WTC11 (cell line): ENCODE measurements around the gene BCAS1.

ENCODE experiments used
- CREB1 ChIP-seq: sonication (generic); formaldehyde crosslinking; IDR thresholded peaks from 2 replicates; pipeline ENCODE4 v1.8.0; 2023; ENCODE audit warnings: mild to moderate bottlenecking, missing genetic modification reagents
- CREM ChIP-seq: sonication (generic); formaldehyde crosslinking; IDR thresholded peaks from 2 replicates; pipeline ENCODE4 v1.8.1; 2022; ENCODE audit warnings: mild to moderate bottlenecking, missing genetic modification reagents, moderate library complexity
- ELF4 ChIP-seq: sonication (generic); formaldehyde crosslinking; IDR thresholded peaks from 2 replicates; pipeline ENCODE4 v1.8.1; 2022; ENCODE audit warnings: low read depth, mild to moderate bottlenecking, moderate library complexity, missing genetic modification reagents
- FOXP1 ChIP-seq: sonication (generic); formaldehyde crosslinking; IDR thresholded peaks from 2 replicates; pipeline ENCODE4 v1.8.0; 2022; ENCODE audit warnings: missing genetic modification reagents, mild to moderate bottlenecking, moderate library complexity, borderline replicate concordance
- SP1 ChIP-seq: sonication (generic); formaldehyde crosslinking; conservative IDR thresholded peaks from 2 replicates; pipeline ENCODE4 v1.8.1; 2022; ENCODE audit warnings: missing genetic modification reagents
- TP53 ChIP-seq: sonication (generic); formaldehyde crosslinking; IDR thresholded peaks from 2 replicates; pipeline ENCODE4 v1.8.1; 2023; ENCODE audit warnings: mild to moderate bottlenecking, missing genetic modification reagents
- TF ChIP-seq, protein P1 (sequence below): sonication (generic); formaldehyde crosslinking; IDR thresholded peaks from 2 replicates; pipeline ENCODE4 v1.8.1; 2023; ENCODE audit warnings: mild to moderate bottlenecking, moderate library complexity, missing genetic modification reagents
- TF ChIP-seq, protein P2 (sequence below): sonication (generic); formaldehyde crosslinking; IDR thresholded peaks from 2 replicates; pipeline ENCODE4 v1.8.0; 2022; ENCODE audit warnings: mild to moderate bottlenecking, missing genetic modification reagents
- TF ChIP-seq, protein P3 (sequence below): sonication (generic); formaldehyde crosslinking; IDR thresholded peaks from 2 replicates; pipeline ENCODE4 v1.8.1; 2023; ENCODE audit warnings: mild to moderate bottlenecking, missing genetic modification reagents, moderate library complexity
- TF ChIP-seq, protein P4 (sequence below): sonication (generic); formaldehyde crosslinking; IDR thresholded peaks from 2 replicates; pipeline ENCODE4 v1.8.1; 2022; ENCODE audit warnings: low read depth, missing genetic modification reagents, borderline replicate concordance
- TF ChIP-seq, protein P5 (sequence below): fragments of 250-450 bp; sonication (Bioruptor Pico); IDR thresholded peaks from 2 replicates; pipeline ENCODE4 v1.9.0; 2021; ENCODE audit warnings: mild to moderate bottlenecking

DNA sequence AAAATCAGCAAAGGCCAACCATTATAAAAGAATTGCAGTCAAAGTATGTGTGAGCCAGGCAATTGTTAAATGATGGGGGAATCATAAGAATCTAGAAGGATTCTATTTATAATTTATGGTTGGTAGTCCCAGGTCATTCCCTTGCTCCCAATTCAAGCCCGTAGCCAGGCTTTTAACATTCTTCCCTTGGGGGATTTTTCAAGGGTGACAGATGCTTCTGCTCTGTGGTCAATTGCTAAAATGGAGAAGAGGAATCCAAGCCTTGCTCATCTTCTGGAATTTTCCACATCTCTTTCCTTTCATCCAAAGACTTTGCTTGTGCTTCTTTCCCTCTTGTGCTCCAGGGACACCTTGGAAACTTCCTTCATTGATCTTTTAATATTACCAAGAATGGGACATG is 18.0 kb upstream of the BCAS1 start:
- TF ChIP-seq, protein P1, sequence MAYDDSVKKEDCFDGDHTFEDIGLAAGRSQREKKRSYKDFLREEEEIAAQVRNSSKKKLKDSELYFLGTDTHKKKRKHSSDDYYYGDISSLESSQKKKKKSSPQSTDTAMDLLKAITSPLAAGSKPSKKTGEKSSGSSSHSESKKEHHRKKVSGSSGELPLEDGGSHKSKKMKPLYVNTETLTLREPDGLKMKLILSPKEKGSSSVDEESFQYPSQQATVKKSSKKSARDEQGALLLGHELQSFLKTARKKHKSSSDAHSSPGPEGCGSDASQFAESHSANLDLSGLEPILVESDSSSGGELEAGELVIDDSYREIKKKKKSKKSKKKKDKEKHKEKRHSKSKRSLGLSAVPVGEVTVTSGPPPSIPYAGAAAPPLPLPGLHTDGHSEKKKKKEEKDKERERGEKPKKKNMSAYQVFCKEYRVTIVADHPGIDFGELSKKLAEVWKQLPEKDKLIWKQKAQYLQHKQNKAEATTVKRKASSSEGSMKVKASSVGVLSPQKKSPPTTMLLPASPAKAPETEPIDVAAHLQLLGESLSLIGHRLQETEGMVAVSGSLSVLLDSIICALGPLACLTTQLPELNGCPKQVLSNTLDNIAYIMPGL (CRISPR knock-in tag), result no peak
- TF ChIP-seq, protein P2, sequence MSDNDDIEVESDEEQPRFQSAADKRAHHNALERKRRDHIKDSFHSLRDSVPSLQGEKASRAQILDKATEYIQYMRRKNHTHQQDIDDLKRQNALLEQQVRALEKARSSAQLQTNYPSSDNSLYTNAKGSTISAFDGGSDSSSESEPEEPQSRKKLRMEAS (CRISPR knock-in tag), result no peak
- TF ChIP-seq CREM (CRISPR knock-in tag), result no peak
- no peak for TF ChIP-seq CREB1 (CRISPR knock-in tag)
- TF ChIP-seq, protein P3, sequence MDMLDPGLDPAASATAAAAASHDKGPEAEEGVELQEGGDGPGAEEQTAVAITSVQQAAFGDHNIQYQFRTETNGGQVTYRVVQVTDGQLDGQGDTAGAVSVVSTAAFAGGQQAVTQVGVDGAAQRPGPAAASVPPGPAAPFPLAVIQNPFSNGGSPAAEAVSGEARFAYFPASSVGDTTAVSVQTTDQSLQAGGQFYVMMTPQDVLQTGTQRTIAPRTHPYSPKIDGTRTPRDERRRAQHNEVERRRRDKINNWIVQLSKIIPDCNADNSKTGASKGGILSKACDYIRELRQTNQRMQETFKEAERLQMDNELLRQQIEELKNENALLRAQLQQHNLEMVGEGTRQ (CRISPR knock-in tag), result no peak
- no peak for TF ChIP-seq SP1
- no peak for TF ChIP-seq ELF4 (CRISPR knock-in tag)
- TF ChIP-seq, protein P4, sequence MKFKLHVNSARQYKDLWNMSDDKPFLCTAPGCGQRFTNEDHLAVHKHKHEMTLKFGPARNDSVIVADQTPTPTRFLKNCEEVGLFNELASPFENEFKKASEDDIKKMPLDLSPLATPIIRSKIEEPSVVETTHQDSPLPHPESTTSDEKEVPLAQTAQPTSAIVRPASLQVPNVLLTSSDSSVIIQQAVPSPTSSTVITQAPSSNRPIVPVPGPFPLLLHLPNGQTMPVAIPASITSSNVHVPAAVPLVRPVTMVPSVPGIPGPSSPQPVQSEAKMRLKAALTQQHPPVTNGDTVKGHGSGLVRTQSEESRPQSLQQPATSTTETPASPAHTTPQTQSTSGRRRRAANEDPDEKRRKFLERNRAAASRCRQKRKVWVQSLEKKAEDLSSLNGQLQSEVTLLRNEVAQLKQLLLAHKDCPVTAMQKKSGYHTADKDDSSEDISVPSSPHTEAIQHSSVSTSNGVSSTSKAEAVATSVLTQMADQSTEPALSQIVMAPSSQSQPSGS (CRISPR knock-in tag), result no peak
- no peak for TF ChIP-seq FOXP1 (CRISPR knock-in tag)
- no peak for TF ChIP-seq TP53 (CRISPR knock-in tag)
- TF ChIP-seq, protein P5, sequence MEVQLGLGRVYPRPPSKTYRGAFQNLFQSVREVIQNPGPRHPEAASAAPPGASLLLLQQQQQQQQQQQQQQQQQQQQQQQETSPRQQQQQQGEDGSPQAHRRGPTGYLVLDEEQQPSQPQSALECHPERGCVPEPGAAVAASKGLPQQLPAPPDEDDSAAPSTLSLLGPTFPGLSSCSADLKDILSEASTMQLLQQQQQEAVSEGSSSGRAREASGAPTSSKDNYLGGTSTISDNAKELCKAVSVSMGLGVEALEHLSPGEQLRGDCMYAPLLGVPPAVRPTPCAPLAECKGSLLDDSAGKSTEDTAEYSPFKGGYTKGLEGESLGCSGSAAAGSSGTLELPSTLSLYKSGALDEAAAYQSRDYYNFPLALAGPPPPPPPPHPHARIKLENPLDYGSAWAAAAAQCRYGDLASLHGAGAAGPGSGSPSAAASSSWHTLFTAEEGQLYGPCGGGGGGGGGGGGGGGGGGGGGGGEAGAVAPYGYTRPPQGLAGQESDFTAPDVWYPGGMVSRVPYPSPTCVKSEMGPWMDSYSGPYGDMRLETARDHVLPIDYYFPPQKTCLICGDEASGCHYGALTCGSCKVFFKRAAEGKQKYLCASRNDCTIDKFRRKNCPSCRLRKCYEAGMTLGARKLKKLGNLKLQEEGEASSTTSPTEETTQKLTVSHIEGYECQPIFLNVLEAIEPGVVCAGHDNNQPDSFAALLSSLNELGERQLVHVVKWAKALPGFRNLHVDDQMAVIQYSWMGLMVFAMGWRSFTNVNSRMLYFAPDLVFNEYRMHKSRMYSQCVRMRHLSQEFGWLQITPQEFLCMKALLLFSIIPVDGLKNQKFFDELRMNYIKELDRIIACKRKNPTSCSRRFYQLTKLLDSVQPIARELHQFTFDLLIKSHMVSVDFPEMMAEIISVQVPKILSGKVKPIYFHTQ (CRISPR knock-in tag), result no peak
